GM10266 (cell line): Measurements from ENCODE around the gene CDC25C.
"Not testable (repeated sequence)": the region's sequence is repeated elsewhere in the genome, so short reads cannot be mapped to it uniquely, and the experiment has no call there.

ENCODE experiments used
- DNase-seq: peaks from one replicate; pipeline ENCODE4 v3.0.0; 2012; ENCODE audit errors: extremely low spot score
- CTCF ChIP-seq: IDR thresholded peaks from 2 replicates; pipeline ENCODE4 v1.5.1; 2012; ENCODE audit warnings: mild to moderate bottlenecking, low read depth; ENCODE audit not compliant: control insufficient read depth, insufficient read depth; ENCODE audit errors: missing control alignments

The CDC25C gene

GRCh38 chr5:138258704-138259292 is 72.8 kb downstream of the CDC25C start:
- no peak for TF ChIP-seq CTCF
- no peak for DNase-seq

- no peak for TF ChIP-seq CTCF
- no peak for DNase-seq
Measured at GRCh38 chr5:138257583-138257982, 74.0 kb downstream of the CDC25C start.

- peak; percentile 50 for DNase-seq
- no peak for TF ChIP-seq CTCF
Measured at GRCh38 chr5:138252944-138253343, 78.7 kb downstream of the CDC25C start.

- DNase-seq, result not testable (repeated sequence)
Measured at GRCh38 chr5:138247800-138248199, 83.8 kb downstream of the CDC25C start.

GRCh38 chr5:138246822-138247221 is 84.8 kb downstream of the CDC25C start:
- DNase-seq, result no peak
- no peak for TF ChIP-seq CTCF

GRCh38 chr5:138246334-138246733 is 85.3 kb downstream of the CDC25C start:
- no peak for DNase-seq
- no peak for TF ChIP-seq CTCF

- no peak for TF ChIP-seq CTCF
- DNase-seq, result no peak
Measured at GRCh38 chr5:138245717-138246116, 85.9 kb downstream of the CDC25C start.

GRCh38 chr5:138243794-138244193 is 87.8 kb downstream of the CDC25C start:
- no peak for DNase-seq
- no peak for TF ChIP-seq CTCF
